Mucosa of descending colon (tissue), 3 donors: ENCODE data around the gene AHNAK2. TPM values are rescaled to one million over a fixed set of nuclear protein-coding genes. Genes with fewer than 3 reads are reported as not detected.

Source experiments
- ATAC-seq: fragments of 200-7000 bp; cut with Tn5 transposase; one replicate; pipeline ENCODE4 v1.9.1; 2020; ENCODE audit warnings: mild to moderate bottlenecking, moderate library complexity
- DNase-seq, 3 donors: peaks; one replicate each; pipeline ENCODE4 v3.0.0-alpha.2; 2020
- H3K36me3 ChIP-seq: fragments of 200-600 bp; one replicate; pipeline ENCODE4 v1.8.0; 2021; ENCODE audit warnings: low read depth, mild to moderate bottlenecking
- H3K4me1 ChIP-seq: fragments of 200-600 bp; one replicate; pipeline ENCODE4 v1.8.0; 2021; ENCODE audit warnings: low read depth, mild to moderate bottlenecking
- H3K4me3 ChIP-seq: fragments of 200-600 bp; one replicate; pipeline ENCODE4 v1.8.0; 2021; ENCODE audit warnings: mild to moderate bottlenecking
- H3K9me3 ChIP-seq: fragments of 200-600 bp; one replicate; pipeline ENCODE4 v1.8.0; 2021; ENCODE audit warnings: mild to moderate bottlenecking
- CTCF ChIP-seq: fragments of 200-600 bp; IDR thresholded peaks from one replicate; pipeline ENCODE4 v1.8.0; 2022; ENCODE audit warnings: antibody characterized with exemption, mild to moderate bottlenecking
- intact Hi-C, 2 donors: fragments of 100-400 bp; cut with DNase I in 1 of 2; cut with micrococcal nuclease in 1 of 2; formaldehyde crosslinking; loops; one replicate each; pipeline versions ENCODE4 v1.11.0 to v1.11.1; 2022; cut with DNase I, micrococcal nuclease
- total RNA-seq, 3 donors: library from RNA; stranded (reverse); fragmentation: NEBNext Ultra II Directional in 2 of 3; extraction: Animal tissue kit (Norgen Biotek cat#: 25700) in 2 of 3; gene quantifications; one replicate each; pipeline versions ENCODE4 v1.2.1 to v1.2.4, GENCODE V29; 2021 to 2023
- donor health status: DM: no; HTN: no; CAD: no; lungs with moderate emphysema.
- donor health status: DM: no; HTN: no; CAD: no.
- donor health status: DM: no; HTN: yes; CAD: no.

AHNAK2 gene
- total RNA-seq, 3 donors from 2014 or later, result 4.6 to 145 (median 20.3) TPM

GRCh38 chr14:104971447-104972240 lies 6.5 kb downstream of the AHNAK2 start:
- Histone ChIP-seq H3K4me3 (no peak overlapping the region), H3K4me1 (peaks cover 60% of the 10 kb centered on the region), H3K36me3 (no peaks in the 10 kb centered on the region), H3K9me3 (no peaks in the 10 kb centered on the region)
- intact Hi-C loops, result loop anchor here (10.0 kb wide), 1 partner anchor 73 kb away; no protein-coding TSS in a partner anchor
- DNase-seq (peak in 2 of 3 donors; percentile 11 to 57), ATAC-seq (no peak)
- TF ChIP-seq CTCF, result no peak

- Histone ChIP-seq H3K4me1 (peaks cover 50% of the 10 kb centered on the region), H3K4me3 (no peak overlapping the region), H3K36me3 (no peaks in the 10 kb centered on the region), H3K9me3 (no peaks in the 10 kb centered on the region)
- intact Hi-C loops, result loop anchor here (10.0 kb wide), 1 partner anchor 74 kb away; no protein-coding TSS in a partner anchor
- TF ChIP-seq CTCF, result no peak
- ATAC-seq, result peak; percentile 1
- peak; percentile 37 to 85 (median 58) for DNase-seq
Observed at GRCh38 chr14:104970231-104971068, 7.7 kb downstream of the AHNAK2 start.

- no peak for ATAC-seq
Observed at GRCh38 chr14:104969741-104970230, 8.4 kb downstream of the AHNAK2 start.

GRCh38 chr14:104968541-104969401 lies 9.4 kb downstream of the AHNAK2 start:
- Histone ChIP-seq H3K9me3 (no peaks in the 10 kb centered on the region), H3K4me3 (no peak overlapping the region), H3K36me3 (no peaks in the 10 kb centered on the region), H3K4me1 (peaks cover 42% of the 10 kb centered on the region)
- ATAC-seq (no peak), DNase-seq (peak in 2 of 3 donors; percentile 45 to 51)
- intact Hi-C loops, result no loop called here
- no peak for TF ChIP-seq CTCF

More at GRCh38 chr14:104969741-104970230, 8.4 kb downstream of the AHNAK2 start:
- intact Hi-C loops, result loop anchor here (10.0 kb wide), 1 partner anchor 75 kb away; no protein-coding TSS in a partner anchor
- Histone ChIP-seq H3K36me3 (no peaks in the 10 kb centered on the region), H3K4me3 (no peak overlapping the region), H3K4me1 (peaks cover 49% of the 10 kb centered on the region), H3K9me3 (no peaks in the 10 kb centered on the region)
- peak in 1 of 3 donors; percentile 53 for DNase-seq
- TF ChIP-seq CTCF, result no peak

GRCh38 chr14:104968153-104968527 lies 10.0 kb downstream of the AHNAK2 start:
- peaks cover 38% of the 10 kb centered on the region for H3K4me1 ChIP-seq
- ATAC-seq (no peak), DNase-seq (peak; percentile 61 to 78 (median 75))
- no peak for TF ChIP-seq CTCF
- H3K4me3 ChIP-seq, result no peak overlapping the region
- intact Hi-C loops, result no loop called here
- no peaks in the 10 kb centered on the region for H3K9me3 ChIP-seq
- no peaks in the 10 kb centered on the region for H3K36me3 ChIP-seq
